B cell (primary cell): Measurements from ENCODE around the gene GPR4.

Experiments
- EZH2 ChIP-seq: IDR thresholded peaks from 2 replicates; pipeline ENCODE4 v1.6.1; 2012; ENCODE audit warnings: borderline replicate concordance, low read depth, mild to moderate bottlenecking, moderate library complexity, low read length; ENCODE audit not compliant: insufficient read depth, poor library complexity, severe bottlenecking
- TF ChIP-seq, protein P1 (sequence below): fragments of 200-600 bp; IDR thresholded peaks from one replicate; pipeline ENCODE4 v1.8.0; 2022; ENCODE audit warnings: antibody characterized with exemption, mild to moderate bottlenecking

DNA sequence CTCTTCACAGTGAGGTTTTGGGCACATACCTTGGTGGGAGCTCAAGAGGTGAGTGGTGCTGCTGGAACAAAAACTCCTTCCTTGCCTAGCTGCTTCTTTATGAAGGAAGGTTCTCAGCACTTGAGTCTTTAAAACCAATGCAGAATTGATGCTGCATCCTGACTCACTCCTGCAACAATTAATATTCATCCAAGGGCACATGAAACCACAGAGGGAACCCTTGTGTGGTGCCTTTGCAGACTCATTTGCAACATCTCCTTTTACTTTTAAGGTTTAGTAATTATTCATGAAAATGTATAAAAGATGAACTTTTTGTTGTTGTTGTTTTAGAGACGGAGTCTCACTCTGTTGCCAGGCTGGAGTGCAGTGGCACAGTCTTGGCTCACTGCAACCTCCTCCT, 47.5 kb downstream of the GPR4 start:
- TF ChIP-seq, protein P1, sequence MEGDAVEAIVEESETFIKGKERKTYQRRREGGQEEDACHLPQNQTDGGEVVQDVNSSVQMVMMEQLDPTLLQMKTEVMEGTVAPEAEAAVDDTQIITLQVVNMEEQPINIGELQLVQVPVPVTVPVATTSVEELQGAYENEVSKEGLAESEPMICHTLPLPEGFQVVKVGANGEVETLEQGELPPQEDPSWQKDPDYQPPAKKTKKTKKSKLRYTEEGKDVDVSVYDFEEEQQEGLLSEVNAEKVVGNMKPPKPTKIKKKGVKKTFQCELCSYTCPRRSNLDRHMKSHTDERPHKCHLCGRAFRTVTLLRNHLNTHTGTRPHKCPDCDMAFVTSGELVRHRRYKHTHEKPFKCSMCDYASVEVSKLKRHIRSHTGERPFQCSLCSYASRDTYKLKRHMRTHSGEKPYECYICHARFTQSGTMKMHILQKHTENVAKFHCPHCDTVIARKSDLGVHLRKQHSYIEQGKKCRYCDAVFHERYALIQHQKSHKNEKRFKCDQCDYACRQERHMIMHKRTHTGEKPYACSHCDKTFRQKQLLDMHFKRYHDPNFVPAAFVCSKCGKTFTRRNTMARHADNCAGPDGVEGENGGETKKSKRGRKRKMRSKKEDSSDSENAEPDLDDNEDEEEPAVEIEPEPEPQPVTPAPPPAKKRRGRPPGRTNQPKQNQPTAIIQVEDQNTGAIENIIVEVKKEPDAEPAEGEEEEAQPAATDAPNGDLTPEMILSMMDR, result no peak
- TF ChIP-seq EZH2, result no peak
